Measurements from ENCODE around the gene ADGRB3.

GRCh38 chr6:68757821-68758220 is 122.7 kb downstream of the ADGRB3 start:
- TF ChIP-seq CTCF (conservative IDR thresholded peaks at IDR 0.05; ENCODE audit: low read length) (no peak), EZH2phosphoT487 (IDR thresholded peaks at IDR 0.05; ENCODE audit: borderline replicate concordance, low read depth, low read length) (no peak)

Data from OCI-LY7 (cell line).